ENCODE measurements around the gene APIP.

The APIP gene, protein sequence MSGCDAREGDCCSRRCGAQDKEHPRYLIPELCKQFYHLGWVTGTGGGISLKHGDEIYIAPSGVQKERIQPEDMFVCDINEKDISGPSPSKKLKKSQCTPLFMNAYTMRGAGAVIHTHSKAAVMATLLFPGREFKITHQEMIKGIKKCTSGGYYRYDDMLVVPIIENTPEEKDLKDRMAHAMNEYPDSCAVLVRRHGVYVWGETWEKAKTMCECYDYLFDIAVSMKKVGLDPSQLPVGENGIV

DNA sequence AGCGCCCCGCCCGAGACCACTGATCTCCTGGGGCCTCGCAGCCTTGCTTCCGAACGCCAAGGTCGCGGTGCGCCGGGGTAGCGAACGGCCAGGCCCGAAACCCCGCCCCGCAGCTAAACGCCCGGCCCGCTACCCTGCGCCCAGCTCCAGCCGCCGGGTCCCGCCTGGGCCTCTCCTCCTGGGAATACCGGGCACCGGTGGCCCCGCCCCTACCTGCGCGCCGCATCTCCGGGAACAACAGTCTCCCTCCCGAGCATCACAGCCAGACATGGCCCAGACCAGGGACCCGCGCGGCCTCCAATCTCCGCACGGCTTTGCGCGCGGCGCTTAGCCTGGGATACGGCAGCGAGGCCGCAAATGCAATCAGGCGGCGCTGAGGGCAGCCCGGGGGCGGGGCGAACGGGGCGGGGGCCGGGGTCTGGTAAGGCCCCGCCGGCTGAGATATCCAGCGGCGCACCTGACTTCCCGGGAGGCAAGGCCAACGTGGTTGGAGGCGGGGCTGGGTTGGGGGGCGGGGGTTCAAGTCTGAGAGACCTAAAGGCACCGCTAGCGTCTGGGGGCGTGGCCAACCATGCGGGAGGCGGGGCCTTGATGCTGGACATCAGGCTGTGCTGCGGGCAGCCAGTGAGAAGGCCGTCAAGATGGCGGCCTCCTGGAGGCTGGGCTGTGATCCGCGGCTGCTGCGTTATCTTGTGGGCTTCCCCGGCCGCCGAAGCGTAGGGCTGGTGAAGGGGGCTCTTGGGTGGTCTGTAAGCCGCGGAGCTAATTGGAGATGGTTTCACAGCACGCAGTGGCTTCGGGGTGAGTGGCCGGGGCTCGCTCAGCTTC is at the start of gene APIP, which contains the start of gene PDHX:
TSS of gene APIP (minus strand) at position 365 of the 828 bp plus-strand sequence. CDS start at position 270, 95 bp downstream.
TSS of gene PDHX (plus strand) at position 604 of the 828 bp plus-strand sequence. CDS start at position 642, 38 bp downstream.
- DNase-seq, result peak; percentile 100

DNA sequence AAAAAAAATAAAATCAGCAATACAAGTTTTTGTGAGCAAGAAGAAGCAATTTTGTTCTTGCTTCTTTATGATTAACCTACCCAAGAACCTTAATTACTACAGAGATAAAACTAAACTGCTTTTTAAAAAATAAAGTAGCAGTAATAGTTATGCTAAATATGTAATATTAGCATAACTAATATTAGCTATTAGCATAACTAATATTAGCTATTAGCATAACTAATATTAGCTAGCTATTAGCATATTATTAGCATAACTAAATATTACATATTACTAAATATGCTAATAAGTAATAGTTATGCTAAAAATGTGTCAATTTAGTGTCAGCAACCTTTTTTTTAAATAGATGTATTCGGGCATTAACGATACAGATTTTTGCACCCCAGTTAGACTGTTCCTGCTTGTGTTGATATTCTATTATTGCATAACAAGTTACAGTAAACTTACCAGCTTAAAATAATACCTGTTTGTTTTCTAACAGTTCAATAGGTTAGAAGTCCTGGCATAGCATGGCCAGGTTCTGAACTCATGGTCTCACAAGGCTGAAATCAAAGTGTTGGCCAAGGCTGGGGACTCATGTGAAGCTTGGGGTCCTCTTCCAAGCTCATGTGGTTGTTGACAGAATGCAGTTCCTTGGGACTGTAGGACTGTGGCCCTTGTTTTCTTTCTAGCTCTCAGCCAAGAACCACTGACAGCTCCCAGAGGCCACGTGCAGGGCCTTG is 48.6 kb upstream of the APIP start:
- DNase-seq, result no peak

DNA sequence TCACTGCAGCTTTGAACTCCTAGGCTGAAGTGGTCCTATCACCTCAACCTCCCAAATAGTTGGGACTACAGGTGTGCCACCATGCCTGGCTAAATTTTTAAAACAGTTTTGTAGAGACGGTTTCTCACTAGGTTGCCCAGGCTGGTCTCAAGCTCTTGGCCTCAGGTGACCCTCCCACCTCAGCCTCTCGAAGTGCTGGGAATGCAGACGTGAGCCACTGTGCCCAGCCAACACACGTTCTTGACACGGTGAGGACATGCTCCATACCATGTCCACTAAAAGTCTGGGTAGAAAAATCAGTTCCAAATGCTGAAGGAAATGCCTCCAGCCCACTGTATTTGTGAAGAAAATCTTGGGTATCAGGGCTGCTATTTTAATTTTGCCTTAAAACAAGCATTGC is 47.2 kb upstream of the APIP start:
- no peak for DNase-seq

DNA sequence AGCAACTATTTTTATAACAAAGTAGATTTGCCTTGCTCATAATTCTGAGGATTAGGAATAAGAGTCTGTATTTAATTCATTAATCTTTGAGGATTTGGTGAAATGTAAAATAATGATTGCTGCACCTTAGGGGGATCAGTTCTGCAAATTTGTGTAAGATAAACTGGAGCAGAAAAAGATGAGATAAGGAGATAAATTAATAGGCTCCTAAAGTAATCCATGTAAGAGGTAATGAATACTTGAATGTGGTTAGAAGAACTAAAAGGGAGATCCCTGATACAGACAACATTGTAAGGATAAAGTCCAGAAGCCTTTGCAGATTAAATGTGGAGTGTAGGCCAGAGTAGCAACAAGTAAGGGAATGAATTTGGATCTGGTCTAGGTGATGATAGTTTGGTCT is 45.9 kb upstream of the APIP start:
- DNase-seq, result no peak

DNA sequence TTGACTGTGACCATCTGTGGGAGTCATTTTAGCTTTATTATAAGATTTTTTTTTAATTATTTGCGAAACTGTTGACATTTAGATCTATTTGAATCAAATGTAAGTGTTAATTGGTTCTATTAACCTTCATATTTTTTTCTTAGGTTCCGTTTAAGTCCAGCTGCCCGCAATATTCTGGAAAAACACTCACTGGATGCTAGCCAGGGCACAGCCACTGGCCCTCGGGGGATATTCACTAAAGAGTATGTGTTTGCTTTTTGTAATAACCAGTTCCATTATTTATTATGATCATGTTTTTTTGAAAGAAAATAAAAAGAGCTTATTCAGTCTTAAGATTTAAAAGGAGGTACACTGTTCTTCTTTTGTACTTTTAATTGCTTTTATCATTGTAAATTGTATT is 44.1 kb upstream of the APIP start:
- no peak for DNase-seq

DNA sequence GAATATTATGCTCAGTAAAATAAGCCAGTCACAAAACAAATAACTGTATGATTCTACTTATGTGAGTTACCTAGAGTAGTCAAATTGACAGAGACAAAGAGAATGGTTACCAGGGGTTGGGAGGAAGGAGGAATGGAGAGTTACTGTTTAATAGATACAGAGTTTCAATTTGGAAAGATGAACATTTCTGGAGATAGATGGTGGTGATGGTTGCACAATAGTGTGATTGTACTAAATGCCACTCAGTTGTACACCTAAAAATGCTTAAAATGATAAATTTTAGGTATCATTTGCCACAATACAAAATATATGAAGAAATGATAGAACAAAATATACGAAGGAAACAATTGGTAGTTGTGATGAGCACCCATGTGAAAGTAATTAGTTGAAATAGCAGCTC is 43.6 kb upstream of the APIP start:
- DNase-seq, result no peak

DNA sequence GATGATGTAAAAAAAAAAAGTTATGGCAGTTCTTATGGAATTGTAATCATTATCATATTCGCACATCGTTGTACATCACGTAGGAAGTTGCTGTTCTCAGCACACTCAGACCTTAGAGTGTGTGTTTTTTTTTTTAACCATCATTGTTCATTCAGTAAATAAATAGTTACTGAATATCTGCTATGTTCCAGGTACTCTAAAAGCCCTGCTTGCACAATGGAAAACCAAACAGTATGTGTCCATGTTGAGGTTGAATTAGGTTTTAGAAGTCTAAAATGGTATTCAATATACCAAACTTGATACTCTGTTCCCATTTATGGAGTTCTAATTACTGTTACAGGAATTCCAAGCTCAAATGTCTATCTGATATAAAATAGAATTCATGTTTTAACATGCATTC is 41.4 kb upstream of the APIP start:
- DNase-seq, result no peak

DNA sequence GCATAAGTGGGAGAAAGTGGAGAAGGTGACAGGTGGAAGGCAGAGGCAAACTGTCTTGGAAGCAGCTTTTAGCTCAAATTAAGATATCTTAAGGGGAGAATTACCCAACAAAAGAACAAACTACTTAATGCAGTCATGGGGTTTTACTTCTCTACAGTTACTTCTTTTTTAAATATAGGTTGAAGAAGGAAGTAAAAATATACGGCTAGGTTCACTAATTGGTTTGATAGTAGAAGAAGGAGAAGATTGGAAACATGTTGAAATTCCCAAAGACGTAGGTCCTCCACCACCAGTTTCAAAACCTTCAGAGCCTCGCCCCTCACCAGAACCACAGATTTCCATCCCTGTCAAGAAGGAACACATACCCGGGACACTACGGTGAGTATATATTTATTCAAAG is 41.0 kb upstream of the APIP start:
- no peak for DNase-seq

DNA sequence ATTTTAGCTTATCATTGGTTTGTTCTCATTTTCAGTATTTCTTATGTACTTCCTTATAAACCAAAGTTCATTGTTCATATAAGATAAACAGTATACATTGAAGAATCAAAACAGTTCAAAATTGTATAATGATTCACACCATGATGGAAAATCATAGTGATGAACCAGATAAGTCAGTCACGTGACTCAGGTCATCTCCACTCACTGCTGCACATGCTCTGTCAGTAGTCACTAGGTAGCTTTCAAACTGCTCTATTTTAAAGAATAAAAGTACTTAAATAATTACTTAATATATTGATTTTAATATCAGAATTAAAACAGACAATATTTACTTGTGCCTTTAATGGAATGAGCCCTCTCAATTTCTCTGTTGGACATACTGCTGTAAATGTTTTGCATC is 37.8 kb upstream of the APIP start:
- DNase-seq, result no peak

DNA sequence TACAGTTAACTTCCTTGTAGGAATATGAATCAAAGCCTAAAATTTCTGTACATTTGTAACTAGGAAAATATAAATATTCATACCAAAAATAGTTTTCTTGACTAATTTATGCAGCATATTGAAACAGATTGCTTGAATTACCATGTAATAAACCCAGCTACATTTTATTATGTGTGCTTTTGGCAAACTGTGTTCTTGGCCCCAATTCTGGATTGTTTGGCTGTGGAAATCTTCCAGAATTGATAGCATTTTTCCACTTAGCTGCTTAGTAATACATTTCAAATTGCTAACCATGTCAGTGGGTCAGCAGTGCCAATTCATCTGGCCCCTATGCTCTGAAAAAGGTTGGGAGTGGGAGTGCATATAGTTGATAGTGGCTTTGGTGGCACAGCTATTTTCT is 32.5 kb upstream of the APIP start:
- DNase-seq, result peak; percentile 39

DNA sequence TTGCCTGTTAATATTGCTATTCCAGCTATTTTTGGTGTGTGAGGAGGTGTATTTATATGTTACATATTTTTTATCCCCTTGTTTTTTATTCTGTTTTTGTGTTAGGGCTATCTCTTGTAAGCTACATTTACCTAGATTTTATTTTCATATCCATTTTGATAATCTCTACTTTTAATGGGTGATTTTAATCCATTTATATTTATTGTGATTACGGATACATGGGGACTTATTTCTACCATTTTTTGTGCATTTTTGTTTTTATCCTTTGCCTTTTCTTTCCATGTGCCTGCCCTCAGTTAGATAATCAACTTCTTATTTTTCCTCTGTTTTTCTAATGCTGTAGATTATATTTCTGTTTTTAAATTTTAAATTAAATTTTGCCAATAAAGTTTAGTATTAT is 28.5 kb upstream of the APIP start:
- DNase-seq, result no peak

DNA sequence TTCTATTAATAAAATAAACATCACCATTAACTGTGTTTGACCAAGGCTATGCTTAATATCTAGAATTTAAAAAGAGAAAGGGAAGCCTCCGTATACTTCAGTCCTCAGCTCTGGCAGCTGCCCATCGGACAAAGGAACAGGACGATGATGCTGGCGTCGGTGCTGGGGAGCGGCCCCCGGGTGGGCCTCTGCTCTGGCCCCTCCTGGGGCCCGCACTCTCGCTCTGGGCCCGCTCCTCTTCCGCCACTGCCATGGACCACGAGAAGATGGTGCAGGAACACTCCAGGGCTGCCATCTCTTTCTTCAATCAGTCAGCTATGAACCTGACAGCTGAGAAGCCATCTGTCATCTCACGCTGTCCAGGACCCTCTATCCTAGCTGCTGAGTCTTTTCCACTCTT is 25.5 kb upstream of the APIP start:
- no peak for DNase-seq

DNA sequence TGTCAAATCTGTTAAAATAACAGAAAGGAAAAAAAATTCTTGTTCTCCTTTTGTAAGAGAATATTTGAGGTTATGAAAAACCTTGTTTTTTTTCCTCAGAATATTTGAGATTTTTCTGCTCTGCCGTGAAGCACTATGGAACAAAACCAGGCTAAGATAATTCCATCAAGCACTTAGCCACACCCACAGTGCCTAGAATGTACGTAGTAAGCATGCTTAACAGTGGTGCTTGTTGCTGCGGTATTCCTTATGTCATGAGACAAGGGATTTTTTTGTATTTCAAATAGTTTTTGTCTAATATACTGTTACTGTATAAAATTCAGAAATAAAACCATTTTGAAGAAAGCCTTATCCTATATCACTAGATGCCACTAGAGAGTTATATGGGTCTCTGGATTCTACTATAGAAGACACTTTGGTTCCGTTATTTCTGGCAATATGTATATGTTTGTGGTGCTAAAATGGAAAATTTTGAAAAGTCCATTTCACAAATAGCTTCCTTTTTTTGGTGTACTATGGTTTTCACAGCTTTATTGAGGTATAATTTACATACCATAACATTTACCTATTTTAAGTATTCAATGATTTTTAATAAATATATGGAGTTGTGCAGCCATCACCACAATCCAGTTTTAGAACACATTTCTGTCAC is 24.0 kb upstream of the APIP start:
- no peak for DNase-seq

DNA sequence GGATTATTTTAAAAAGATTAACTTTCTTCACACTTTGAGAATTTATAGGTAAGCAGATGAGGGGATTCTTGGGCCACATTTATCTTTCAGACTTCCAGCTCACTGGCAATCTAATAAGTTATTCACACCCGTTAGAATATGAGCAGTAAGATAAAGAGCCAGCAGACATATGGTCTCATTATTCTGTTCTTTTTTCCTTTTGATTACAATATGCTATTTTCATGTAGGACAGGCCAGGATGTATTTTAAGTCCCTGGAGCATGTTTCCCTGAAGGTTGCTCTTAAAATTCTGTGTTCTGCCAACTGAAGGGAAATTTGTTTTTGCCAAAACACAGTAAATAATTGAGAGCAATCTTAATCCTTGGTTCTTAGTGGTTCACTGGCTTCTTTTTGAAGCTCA is 22.4 kb upstream of the APIP start:
- DNase-seq, result no peak

DNA sequence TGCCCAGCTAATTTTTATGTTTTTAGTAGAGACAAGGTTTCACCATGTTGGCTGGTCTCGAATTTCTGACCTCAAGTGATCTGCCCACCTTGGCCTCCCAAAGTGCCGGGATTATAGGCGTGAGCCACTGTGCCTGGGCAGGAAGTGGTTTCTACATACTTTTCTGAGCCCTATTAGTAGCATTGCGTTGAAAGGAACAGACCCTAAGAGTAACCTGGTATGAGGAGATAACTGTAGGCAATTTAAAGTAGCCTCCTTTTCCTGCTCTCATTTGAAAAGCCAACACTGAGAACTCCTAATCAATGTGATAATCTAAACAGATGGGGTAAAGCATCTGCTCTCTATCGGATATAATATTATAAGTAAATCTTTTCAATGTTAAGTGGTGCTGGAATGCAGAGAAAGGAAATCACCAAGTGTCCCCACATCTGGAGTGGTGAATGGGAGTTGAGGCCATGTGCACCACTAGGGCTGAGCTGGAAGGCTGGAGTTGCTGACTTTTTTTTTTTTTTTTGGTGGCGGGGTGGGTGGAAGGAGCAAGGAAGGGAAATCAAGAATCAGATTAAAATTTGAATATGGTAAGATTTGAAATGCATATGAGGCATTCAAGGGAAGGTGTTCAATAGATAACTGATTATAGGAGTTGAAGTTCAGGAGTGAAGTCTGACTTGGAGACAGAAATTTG is 20.9 kb upstream of the APIP start:
- DNase-seq, result no peak

DNA sequence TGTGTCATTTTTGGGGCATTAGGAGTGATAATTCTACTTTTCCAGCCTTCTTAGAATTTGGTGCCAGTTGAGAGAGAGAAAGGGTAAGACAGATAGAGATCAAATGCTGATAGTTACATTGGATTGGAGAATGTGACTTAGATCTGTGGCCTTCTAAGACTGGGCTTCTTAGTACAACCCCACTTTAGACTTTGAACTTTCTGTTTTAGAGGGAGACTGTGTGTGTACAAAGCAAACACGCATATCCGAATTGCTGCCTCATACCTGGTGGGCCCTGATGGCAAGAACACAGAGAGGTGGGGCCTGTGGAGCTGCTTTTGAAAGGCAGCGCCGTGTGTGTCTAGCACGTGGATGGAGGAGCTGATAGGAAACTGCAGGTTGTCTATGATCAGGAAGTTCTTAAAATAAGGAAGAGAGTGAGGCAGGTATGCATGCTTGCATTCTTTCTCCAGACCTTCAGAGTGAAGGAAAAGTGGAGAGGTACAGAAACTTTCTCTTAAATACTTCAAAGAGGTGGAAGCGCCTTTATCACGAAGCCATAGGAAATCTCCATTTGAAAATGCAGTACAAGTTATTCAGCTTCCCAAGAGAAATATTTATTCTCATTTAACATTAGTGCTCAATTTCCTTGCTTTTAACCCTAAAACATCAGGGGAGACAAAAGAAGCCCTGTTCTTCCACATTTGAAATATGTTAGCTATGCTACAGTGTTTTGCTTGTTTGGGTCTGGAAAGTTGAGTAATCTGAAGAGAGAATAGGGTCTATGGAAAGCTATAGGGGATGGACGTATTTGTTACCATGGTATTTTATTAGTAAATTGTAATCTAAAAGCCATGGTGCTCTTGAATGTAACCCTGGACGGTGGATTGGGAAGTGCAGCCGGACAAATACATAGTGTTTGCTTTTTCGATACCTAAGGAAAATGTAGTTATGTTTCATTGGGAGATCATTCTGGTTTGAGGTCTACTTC is 13.9 kb upstream of the APIP start:
- DNase-seq, result no peak

DNA sequence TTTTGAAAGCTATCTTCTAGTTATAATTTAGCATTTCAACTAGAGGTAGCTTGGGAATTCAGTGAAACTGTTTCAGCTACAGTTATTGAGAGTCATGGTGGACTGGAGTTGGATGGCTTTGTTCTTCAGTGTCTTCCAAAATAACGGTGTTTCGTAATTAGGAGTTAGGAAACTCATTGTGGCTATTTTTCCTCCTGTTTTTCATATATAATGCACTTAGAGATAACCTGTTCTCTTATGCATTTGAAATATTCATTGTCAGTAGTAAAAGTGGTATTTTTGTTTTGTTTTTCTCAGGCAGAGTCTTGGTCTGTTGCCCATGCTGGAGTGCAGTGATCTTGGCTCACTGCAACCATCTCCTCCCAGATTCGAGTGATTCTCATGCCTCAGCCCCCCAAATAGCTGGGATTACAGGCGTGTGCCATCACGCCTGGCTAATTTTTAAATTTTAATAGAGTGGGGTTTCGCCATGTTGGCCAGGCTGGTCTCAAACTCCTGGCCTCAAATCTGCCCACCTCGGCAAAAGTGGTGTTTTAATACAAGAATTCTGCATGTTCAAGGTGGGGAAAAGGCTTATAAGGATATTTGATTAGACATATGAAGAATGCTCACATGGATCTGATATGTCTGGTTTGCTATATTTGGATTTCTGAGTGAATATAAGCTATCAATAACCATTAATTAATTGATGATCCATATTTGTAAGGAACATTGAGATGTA is 12.9 kb upstream of the APIP start:
- no peak for DNase-seq

DNA sequence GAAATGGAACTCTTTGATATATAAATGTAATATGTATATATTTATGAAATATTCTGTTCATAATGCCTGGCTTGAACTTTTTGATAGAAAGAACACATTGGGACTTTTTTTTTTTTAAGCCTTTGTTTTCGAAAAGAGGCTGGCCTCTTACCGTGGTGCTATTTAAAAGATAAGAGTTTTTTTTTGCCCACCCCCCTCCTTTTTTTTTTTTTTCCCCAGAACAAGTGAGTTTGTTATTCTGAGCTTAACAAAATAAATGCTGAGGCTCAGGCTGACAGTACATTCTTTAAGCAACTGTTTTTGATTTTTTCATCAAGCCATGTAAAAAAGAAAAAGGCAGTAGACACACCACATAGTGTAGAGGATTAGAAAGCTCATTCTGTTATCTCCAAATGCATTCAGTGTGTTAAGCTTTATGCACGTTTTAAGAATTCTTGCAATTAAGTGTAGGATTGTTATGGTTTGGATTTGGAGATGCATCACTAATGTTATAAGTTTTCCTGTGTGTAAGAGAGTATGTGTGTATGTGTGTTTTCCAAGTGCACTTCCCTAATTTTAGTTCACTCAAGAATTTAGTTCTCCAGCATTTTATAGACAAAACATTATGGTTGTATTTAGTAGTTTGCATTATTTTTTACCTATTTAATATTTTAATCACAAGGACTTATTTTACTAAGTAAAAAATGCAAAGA is 12.2 kb upstream of the APIP start:
- DNase-seq, result no peak

DNA sequence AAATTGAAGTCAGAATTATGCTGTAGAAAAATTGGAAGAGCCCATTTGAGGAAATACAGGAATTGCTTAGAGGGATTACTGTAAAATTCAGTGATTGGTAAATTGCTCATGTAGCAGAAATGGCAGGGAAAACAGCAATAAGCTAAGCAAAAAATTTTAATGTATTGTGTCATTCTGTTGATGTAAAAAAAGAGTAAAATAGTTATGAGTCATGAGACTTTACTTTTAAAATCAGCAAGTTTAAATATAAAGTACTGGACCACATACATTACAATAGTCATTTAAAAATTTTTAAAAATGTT is 10.6 kb upstream of the APIP start:
- DNase-seq, result no peak

DNA sequence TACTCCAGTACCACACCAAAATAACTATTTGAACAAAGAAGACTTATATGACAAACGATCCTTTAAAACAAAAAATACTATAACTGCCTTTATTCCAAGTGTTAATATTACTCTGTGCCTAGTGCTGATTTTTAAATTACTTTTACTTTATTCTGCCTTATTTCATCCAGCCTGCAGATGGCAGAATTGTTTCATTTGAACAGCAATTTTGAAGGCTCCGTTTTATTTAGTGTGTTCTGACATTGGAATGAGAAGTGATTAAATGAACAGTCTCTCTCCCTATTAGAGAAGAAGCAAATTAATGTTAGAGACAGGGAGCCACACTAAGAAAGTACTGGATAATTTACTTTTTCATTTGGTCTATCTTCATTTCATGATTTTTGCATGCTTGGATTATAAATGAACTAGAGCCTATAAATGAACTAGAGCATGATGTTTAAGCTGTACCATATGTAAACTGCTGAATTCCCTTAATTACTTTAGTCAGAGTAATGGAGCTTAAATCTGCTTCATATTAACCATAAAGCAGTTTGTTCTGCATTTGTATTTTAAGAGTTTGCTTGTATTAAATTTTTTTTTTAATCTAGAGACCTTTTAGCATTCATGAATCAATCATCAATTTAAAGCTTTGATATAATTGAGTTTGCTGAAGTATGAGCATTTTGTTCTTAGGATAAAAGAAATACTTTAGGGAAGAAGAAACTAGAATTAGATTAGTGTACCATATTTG is 10.1 kb upstream of the APIP start:
- DNase-seq, result no peak

Data from right hindlimb (tissue), 1 donor.